Fibroblast of lung (primary cell): ENCODE results near the gene PI4K2B. TPM values are rescaled to one million over a fixed set of nuclear protein-coding genes. Genes with fewer than 3 reads are reported as not detected.
A peak's percentile ranks its signal among the peaks of the same experiment; 100 is the strongest.

Source experiments
- DNase-seq, 2 donors: peaks; one replicate each; pipeline versions ENCODE4 v3.0.0 to v3.0.0-alpha.2; 2010; ENCODE audit warnings: low read depth in 2 of 2
- H2AFZ ChIP-seq: 2 replicates; pipeline ENCODE4 v1.5.1; 2012; ENCODE audit warnings: low read length, control low read depth, inconsistent platforms
- H3K27ac ChIP-seq: 2 replicates; pipeline ENCODE4 v1.5.1; 2011; ENCODE audit warnings: low read length, control low read depth; ENCODE audit not compliant: insufficient read depth
- H3K27me3 ChIP-seq: 2 replicates; pipeline ENCODE4 v1.5.1; 2011; ENCODE audit warnings: mild to moderate bottlenecking, low read length; ENCODE audit not compliant: control insufficient read depth, insufficient read depth
- H3K36me3 ChIP-seq: 2 replicates; pipeline ENCODE4 v1.5.1; 2011; ENCODE audit warnings: low read length; ENCODE audit not compliant: control insufficient read depth, insufficient read depth
- H3K4me1 ChIP-seq: 2 replicates; pipeline ENCODE4 v1.5.1; 2011; ENCODE audit warnings: low read length; ENCODE audit not compliant: control insufficient read depth, insufficient read depth; ENCODE audit errors: extremely low read depth
- H3K4me2 ChIP-seq: 2 replicates; pipeline ENCODE4 v1.5.1; 2011; ENCODE audit warnings: low read length, control low read depth; ENCODE audit not compliant: insufficient read depth; ENCODE audit errors: extremely low read depth
- H3K4me3 ChIP-seq, 4 experiments: fragments of 200-600 bp in 1 of 4; sonication (generic) in 1 of 4; replicated peaks in 1 of 4; 2 replicates each; pipeline ENCODE4 v1.5.1; 2011 to 2016; ENCODE audit warnings: low read length in 4 of 4, low read depth in 3 of 4, mild to moderate bottlenecking in 3 of 4, control low read depth in 2 of 4, inconsistent platforms in 1 of 4, mixed read lengths in 1 of 4; ENCODE audit not compliant: insufficient read depth in 1 of 4; ENCODE audit errors: control extremely low read depth in 1 of 4
- H3K79me2 ChIP-seq: 2 replicates; pipeline ENCODE4 v1.5.1; 2012; ENCODE audit warnings: mild to moderate bottlenecking, low read length, inconsistent platforms; ENCODE audit not compliant: control insufficient read depth, insufficient read depth
- H3K9ac ChIP-seq: 2 replicates; pipeline ENCODE4 v1.5.1; 2011; ENCODE audit warnings: mild to moderate bottlenecking, low read length, control low read depth; ENCODE audit not compliant: insufficient read depth
- H3K9me3 ChIP-seq: 2 replicates; pipeline ENCODE4 v1.5.1; 2012; ENCODE audit warnings: low read depth, low read length; ENCODE audit not compliant: control insufficient read depth, insufficient read depth
- H4K20me1 ChIP-seq: 2 replicates; pipeline ENCODE4 v1.5.1; 2011; ENCODE audit warnings: low read length; ENCODE audit not compliant: control insufficient read depth, insufficient read depth; ENCODE audit errors: extremely low read depth
- EZH2 ChIP-seq: IDR thresholded peaks from 2 replicates; pipeline ENCODE4 v1.5.1; 2012; ENCODE audit warnings: low read length, control low read depth, mild to moderate bottlenecking; ENCODE audit errors: missing control alignments
- polyA plus RNA-seq, 2 donors: library from polyadenylated mRNA; depleted of rRNA in 1 of 2; stranded (reverse) in 1 of 2; unstranded in 1 of 2; fragments of >200 nt; gene quantifications; 2 replicates each; pipeline ENCODE4 v1.2.1, GENCODE V29; 2011 to 2012; ENCODE audit warnings: missing spikeins in 1 of 2
- total RNA-seq: library from RNA; depleted of rRNA; stranded (reverse); fragments of >200 nt; gene quantifications from 2 replicates; pipeline ENCODE4 v1.2.1, GENCODE V29; 2014
- TF ChIP-seq, protein P1 (sequence below), 2 donors: IDR thresholded peaks in 1 of 2; conservative IDR thresholded peaks in 1 of 2; 1 replicate in 1 of 2; 2 replicates in 1 of 2; pipeline ENCODE4 v1.5.1; 2011 to 2012; ENCODE audit warnings: low read length in 2 of 2, control low read depth in 1 of 2, inconsistent platforms in 1 of 2, low read depth in 1 of 2, mild to moderate bottlenecking in 1 of 2

Gene PI4K2B
- total and polyA plus RNA-seq, 2 donors (not counting 1 experiment from before 2014, with no cell fraction given): 21.0 to 23.9 TPM

- DNase-seq: no peak
- Histone ChIP-seq H2AFZ (no peak overlapping the region), H3K9me3 (no peaks in the 10 kb centered on the region), H3K27ac (no peak overlapping the region), H3K9ac (no peak overlapping the region), H3K4me1 (no peaks in the 10 kb centered on the region), H3K4me2 (no peak overlapping the region), H3K36me3 (no peaks in the 10 kb centered on the region), H4K20me1 (no peaks in the 10 kb centered on the region), H3K79me2 (no peaks in the 10 kb centered on the region), H3K4me3 (no peak overlapping the region), H3K27me3 (no peaks in the 10 kb centered on the region)
- TF ChIP-seq EZH2: no peak
- TF ChIP-seq, protein P1, sequence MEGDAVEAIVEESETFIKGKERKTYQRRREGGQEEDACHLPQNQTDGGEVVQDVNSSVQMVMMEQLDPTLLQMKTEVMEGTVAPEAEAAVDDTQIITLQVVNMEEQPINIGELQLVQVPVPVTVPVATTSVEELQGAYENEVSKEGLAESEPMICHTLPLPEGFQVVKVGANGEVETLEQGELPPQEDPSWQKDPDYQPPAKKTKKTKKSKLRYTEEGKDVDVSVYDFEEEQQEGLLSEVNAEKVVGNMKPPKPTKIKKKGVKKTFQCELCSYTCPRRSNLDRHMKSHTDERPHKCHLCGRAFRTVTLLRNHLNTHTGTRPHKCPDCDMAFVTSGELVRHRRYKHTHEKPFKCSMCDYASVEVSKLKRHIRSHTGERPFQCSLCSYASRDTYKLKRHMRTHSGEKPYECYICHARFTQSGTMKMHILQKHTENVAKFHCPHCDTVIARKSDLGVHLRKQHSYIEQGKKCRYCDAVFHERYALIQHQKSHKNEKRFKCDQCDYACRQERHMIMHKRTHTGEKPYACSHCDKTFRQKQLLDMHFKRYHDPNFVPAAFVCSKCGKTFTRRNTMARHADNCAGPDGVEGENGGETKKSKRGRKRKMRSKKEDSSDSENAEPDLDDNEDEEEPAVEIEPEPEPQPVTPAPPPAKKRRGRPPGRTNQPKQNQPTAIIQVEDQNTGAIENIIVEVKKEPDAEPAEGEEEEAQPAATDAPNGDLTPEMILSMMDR (conservative IDR thresholded peaks at IDR 0.05 in 1 of 2, IDR thresholded peaks at IDR 0.05 in 1 of 2; ENCODE audit: low read depth in 1 of 2, low read length in 2 of 2): no peak
These were observed 4.0 kb upstream of the PI4K2B start for GRCh38 chr4:25229804-25230203.

GRCh38 chr4:25233194-25233593, 639 bp upstream of the PI4K2B start:
- Histone ChIP-seq H3K79me2 (peaks cover 24% of the 10 kb centered on the region), H4K20me1 (no peaks in the 10 kb centered on the region), H2AFZ (no peak overlapping the region), H3K4me3 (peak overlapping the region in 2 of 4 experiments; percentile 62 to 92), H3K4me1 (no peaks in the 10 kb centered on the region), H3K27ac (no peak overlapping the region), H3K9ac (no peak overlapping the region), H3K4me2 (no peak overlapping the region), H3K9me3 (no peaks in the 10 kb centered on the region), H3K36me3 (no peaks in the 10 kb centered on the region), H3K27me3 (no peaks in the 10 kb centered on the region)
- TF ChIP-seq EZH2: no peak
- TF ChIP-seq, protein P1 (conservative IDR thresholded peaks at IDR 0.05 in 1 of 2, IDR thresholded peaks at IDR 0.05 in 1 of 2; ENCODE audit: low read depth in 1 of 2, low read length in 2 of 2): no peak
- DNase-seq: no peak

GRCh38 chr4:25234390-25235370, 847 bp downstream of the PI4K2B start:
- H3K79me2 ChIP-seq: peaks cover 32% of the 10 kb centered on the region
- peak overlapping the region; percentile 83 for H3K27ac ChIP-seq
- peak overlapping the region; percentile 73 for H2AFZ ChIP-seq
- peak; percentile 78 to 88 for DNase-seq
- H3K4me2 ChIP-seq: peak overlapping the region; percentile 69
- no peaks in the 10 kb centered on the region for H3K9me3 ChIP-seq
- no peaks in the 10 kb centered on the region for H3K4me1 ChIP-seq
- TF ChIP-seq, protein P1 (conservative IDR thresholded peaks at IDR 0.05 in 1 of 2, IDR thresholded peaks at IDR 0.05 in 1 of 2; ENCODE audit: low read depth in 1 of 2, low read length in 2 of 2): peak; percentile 35 to 57
- no peak for TF ChIP-seq EZH2
- H3K9ac ChIP-seq: peak overlapping the region; percentile 91
- H3K27me3 ChIP-seq: no peaks in the 10 kb centered on the region
- peak overlapping the region; percentile 64 to 98 (median 90) for H3K4me3 ChIP-seq
- H3K36me3 ChIP-seq: no peaks in the 10 kb centered on the region
- no peaks in the 10 kb centered on the region for H4K20me1 ChIP-seq
